GM12878 (cell line): Measurements from ENCODE around the gene PTAFR. TPM values are rescaled to one million over a fixed set of nuclear protein-coding genes. Genes with fewer than 3 reads are reported as not detected.

Experiments
- BCL11A ChIP-seq: IDR thresholded peaks from 2 replicates; pipeline ENCODE4 v1.6.1; 2011; ENCODE audit warnings: low read depth, low read length
- BCLAF1 ChIP-seq: fragments of 450-650 bp; IDR thresholded peaks from 2 replicates; pipeline ENCODE4 v1.6.1; 2017; ENCODE audit warnings: antibody characterized with exemption, mild to moderate bottlenecking, moderate library complexity
- GATAD2B ChIP-seq: fragments of 450-650 bp; conservative IDR thresholded peaks from 2 replicates; pipeline ENCODE4 v1.6.1; 2017; ENCODE audit warnings: low read depth, mild to moderate bottlenecking, moderate library complexity
- JUNB ChIP-seq: IDR thresholded peaks from 2 replicates; pipeline ENCODE4 v1.6.1; 2016; ENCODE audit warnings: antibody characterized with exemption, mild to moderate bottlenecking
- MTA2 ChIP-seq: fragments of 450-650 bp; IDR thresholded peaks from 2 replicates; pipeline ENCODE4 v1.6.1; 2016; ENCODE audit warnings: low read depth, mild to moderate bottlenecking, moderate library complexity
- NR2C1 ChIP-seq: fragments of 450-650 bp; IDR thresholded peaks from 2 replicates; pipeline ENCODE4 v1.6.1; 2017; ENCODE audit warnings: antibody characterized with exemption, mild to moderate bottlenecking, moderate library complexity
- POLR2AphosphoS5 ChIP-seq: IDR thresholded peaks from 2 replicates; pipeline ENCODE4 v1.6.1; 2011; ENCODE audit warnings: mild to moderate bottlenecking, low read length, inconsistent platforms
- SMAD1 ChIP-seq: fragments of 450-650 bp; IDR thresholded peaks from 2 replicates; pipeline ENCODE4 v1.6.1; 2018; ENCODE audit warnings: mild to moderate bottlenecking, low read depth; ENCODE audit not compliant: partially characterized antibody
- polyA plus RNA-seq, 11 experiments: library from polyadenylated mRNA; depleted of rRNA in 4 of 11; unstranded in 6 of 11; stranded (reverse) in 5 of 11; fragments of >200 nt; fragmentation: Nextera tagmentation in 4 of 11; fragmentation: Illumina TruSeq in 1 of 11; extraction: Ambion mirVana in 4 of 11; extraction: Trizol in 1 of 11; gene quantifications; 1 replicate in 1 of 11; 2 replicates in 10 of 11; pipeline versions ENCODE4 v1.2.1 to v1.2.3, GENCODE V29; 2011 to 2016; ENCODE audit warnings: inconsistent platforms in 2 of 11, missing spikeins in 2 of 11, low read depth in 1 of 11
- total RNA-seq, 4 experiments: library from RNA; depleted of rRNA in 3 of 4; stranded (reverse); fragments of >200 nt in 3 of 4; fragmentation: Illumina TruSeq in 1 of 4; extraction: Trizol in 1 of 4; gene quantifications; 2 replicates each; pipeline versions ENCODE4 v1.2.1 to v1.2.3, GENCODE V29; 2013 to 2021

The PTAFR gene
- total and polyA plus RNA-seq, 10 of the 15 experiments (the other 5 are each of a cell fraction or from before 2014, with no cell fraction given), result 17.5 to 251 (median 27.7) TPM

GRCh38 chr1:28199328-28200233 lies 23.1 kb upstream of the PTAFR start (continued):
- peak; percentile 91 for TF ChIP-seq GATAD2B
- TF ChIP-seq POLR2AphosphoS5, result no peak
- peak; percentile 99 for TF ChIP-seq JUNB
- TF ChIP-seq NR2C1, result peak; percentile 68
- TF ChIP-seq BCLAF1, result no peak
- TF ChIP-seq BCL11A, result peak; percentile 89
- peak; percentile 89 for TF ChIP-seq SMAD1
- TF ChIP-seq MTA2, result peak; percentile 98
